HL-60 (cell line): ENCODE data around the gene ZFYVE26.

Experiments
- DNase-seq, 2 experiments: peaks; one replicate each; pipeline ENCODE4 v3.0.0-alpha.2; 2010 to 2020; ENCODE audit warnings: low read depth in 1 of 2, low spot score in 1 of 2
- H3K27ac ChIP-seq: fragments of 250-450 bp; sonication (Bioruptor Pico); replicated peaks from 2 replicates; pipeline ENCODE4 v1.5.1; 2020; ENCODE audit warnings: mild to moderate bottlenecking, moderate library complexity
- H3K27me3 ChIP-seq: fragments of 250-450 bp; sonication (Bioruptor Pico); 2 replicates; pipeline ENCODE4 v1.5.1; 2021; ENCODE audit warnings: mild to moderate bottlenecking, moderate library complexity; ENCODE audit not compliant: insufficient read depth, poor library complexity, severe bottlenecking
- H3K4me3 ChIP-seq: replicated peaks from 2 replicates; pipeline ENCODE4 v1.5.1; 2011; ENCODE audit warnings: mild to moderate bottlenecking, control low read depth, low read length; ENCODE audit not compliant: insufficient read depth
- GABPA ChIP-seq: IDR thresholded peaks from 2 replicates; pipeline ENCODE4 v1.6.1; 2012; ENCODE audit warnings: low read depth
- POLR2AphosphoS5 ChIP-seq: IDR thresholded peaks from 2 replicates; pipeline ENCODE4 v1.6.1; 2012; ENCODE audit warnings: low read depth
- REST ChIP-seq: IDR thresholded peaks from 2 replicates; pipeline ENCODE4 v1.6.1; 2012; ENCODE audit warnings: low read depth; ENCODE audit not compliant: insufficient replicate concordance
- SPI1 ChIP-seq: IDR thresholded peaks from 2 replicates; pipeline ENCODE4 v1.6.1; 2012; ENCODE audit warnings: low read depth, mild to moderate bottlenecking, borderline replicate concordance
- TF ChIP-seq, protein P1 (sequence below): IDR thresholded peaks from one replicate; pipeline ENCODE4 v1.5.1; 2011; ENCODE audit warnings: low read length, control low read depth, inconsistent platforms; ENCODE audit not compliant: insufficient read depth

ZFYVE26 gene

DNA sequence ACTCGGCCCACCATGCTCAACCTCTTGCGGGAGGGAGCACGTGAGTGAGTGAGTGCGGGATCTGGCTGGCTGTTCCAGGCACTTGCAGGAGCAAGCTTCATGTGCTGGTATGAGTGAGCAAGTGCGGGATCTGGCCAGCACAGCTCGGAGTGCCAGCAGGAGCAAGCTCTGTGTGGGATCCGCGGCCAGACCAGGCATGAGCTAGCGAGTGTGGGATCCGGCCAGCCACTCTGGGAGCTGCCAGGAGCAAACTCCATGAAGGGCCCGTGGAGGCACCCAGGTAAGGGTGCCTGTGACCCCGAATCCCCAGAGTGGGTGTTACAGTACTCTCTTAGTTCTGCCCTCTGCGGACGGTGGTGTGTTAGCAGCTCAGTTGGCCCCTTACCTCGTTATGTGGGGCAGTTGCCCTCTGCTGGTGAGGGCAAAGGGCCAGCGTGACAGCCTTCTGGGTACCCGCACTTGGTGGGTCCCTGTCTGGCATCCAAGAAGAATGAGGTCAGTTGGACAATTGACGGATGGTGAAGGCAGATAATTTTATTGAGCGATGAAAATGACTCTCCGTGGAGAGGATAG lies 41.5 kb upstream of the ZFYVE26 start:
- Histone ChIP-seq H3K4me3 (no peak overlapping the region), H3K27me3 (no peaks in the 10 kb centered on the region), H3K27ac (no peak overlapping the region)
- TF ChIP-seq SPI1 (no peak), REST (no peak), GABPA (no peak), POLR2AphosphoS5 (no peak)
- TF ChIP-seq, protein P1, sequence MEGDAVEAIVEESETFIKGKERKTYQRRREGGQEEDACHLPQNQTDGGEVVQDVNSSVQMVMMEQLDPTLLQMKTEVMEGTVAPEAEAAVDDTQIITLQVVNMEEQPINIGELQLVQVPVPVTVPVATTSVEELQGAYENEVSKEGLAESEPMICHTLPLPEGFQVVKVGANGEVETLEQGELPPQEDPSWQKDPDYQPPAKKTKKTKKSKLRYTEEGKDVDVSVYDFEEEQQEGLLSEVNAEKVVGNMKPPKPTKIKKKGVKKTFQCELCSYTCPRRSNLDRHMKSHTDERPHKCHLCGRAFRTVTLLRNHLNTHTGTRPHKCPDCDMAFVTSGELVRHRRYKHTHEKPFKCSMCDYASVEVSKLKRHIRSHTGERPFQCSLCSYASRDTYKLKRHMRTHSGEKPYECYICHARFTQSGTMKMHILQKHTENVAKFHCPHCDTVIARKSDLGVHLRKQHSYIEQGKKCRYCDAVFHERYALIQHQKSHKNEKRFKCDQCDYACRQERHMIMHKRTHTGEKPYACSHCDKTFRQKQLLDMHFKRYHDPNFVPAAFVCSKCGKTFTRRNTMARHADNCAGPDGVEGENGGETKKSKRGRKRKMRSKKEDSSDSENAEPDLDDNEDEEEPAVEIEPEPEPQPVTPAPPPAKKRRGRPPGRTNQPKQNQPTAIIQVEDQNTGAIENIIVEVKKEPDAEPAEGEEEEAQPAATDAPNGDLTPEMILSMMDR = no peak
- DNase-seq = no peak

- H3K4me3 ChIP-seq = no peak overlapping the region
- no peak for TF ChIP-seq GABPA
- TF ChIP-seq REST = no peak
- TF ChIP-seq SPI1 = no peak
- TF ChIP-seq, protein P1 = no peak
- no peak for TF ChIP-seq POLR2AphosphoS5
- no peak for DNase-seq
- no peaks in the 10 kb centered on the region for H3K27me3 ChIP-seq
- H3K27ac ChIP-seq = no peak overlapping the region
Observed at GRCh38 chr14:67856827-67857226, 40.4 kb upstream of the ZFYVE26 start.

DNA sequence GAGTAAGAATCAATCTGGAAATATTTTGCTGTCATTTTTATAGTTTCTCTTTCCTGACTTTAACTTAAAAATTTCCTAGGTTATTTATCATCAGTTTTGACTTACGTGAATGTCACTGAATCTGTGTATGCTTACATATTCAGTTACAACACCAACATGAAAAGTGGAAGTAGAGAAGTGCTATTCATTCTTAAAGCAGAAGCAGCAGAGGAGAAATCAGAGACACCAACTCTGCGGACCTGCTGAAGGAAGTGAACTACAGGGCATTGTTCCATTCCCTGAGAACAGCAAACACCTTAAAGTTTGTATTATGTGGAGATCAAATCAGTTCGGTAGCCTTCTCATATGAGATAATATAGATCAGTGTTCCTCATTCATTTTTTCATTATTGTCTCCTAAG lies 37.3 kb upstream of the ZFYVE26 start:
- no peaks in the 10 kb centered on the region for H3K27me3 ChIP-seq
- no peak overlapping the region for H3K27ac ChIP-seq
- peak; percentile 1 to 22 for DNase-seq
- TF ChIP-seq POLR2AphosphoS5 = no peak
- TF ChIP-seq SPI1 = peak; percentile 48; the same call in 1 of the 2 replicates
- no peak for TF ChIP-seq GABPA
- no peak overlapping the region for H3K4me3 ChIP-seq

DNA sequence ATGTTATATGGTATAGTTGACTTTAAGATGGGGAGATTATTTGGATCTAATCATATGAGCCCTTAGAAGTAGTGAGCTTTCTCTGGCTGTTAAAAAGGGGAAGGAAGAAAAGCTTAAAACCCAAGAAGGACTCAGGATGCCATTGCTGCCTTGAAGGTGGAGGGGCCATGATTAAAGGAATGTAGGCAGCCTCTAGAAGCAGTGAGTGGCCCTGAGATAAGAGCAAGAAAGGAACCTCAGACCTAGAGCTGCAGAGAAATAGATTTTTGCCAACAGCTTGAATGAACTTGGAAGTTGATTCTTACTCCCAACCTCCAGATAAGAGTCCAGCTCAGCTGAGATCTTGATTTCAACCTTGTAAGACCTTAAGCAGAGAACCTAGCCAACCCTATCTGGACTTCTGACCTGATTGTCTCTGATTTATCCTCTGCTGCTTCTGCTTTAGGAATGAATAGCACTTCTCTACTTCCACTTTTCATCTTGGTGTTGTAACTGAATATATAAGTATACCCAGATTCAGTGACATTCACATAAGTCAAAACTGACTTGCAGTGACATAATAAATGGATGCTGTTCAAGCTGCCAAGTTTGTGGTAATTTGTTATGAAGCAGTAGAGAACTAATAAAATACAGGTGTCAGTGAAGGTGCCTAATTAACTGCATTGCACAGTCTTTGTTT lies 36.7 kb upstream of the ZFYVE26 start:
- no peak overlapping the region for H3K27ac ChIP-seq
- H3K27me3 ChIP-seq = no peaks in the 10 kb centered on the region
- TF ChIP-seq REST (no peak), GABPA (no peak), SPI1 (no peak), POLR2AphosphoS5 (no peak)
- TF ChIP-seq, protein P1 = no peak
- no peak overlapping the region for H3K4me3 ChIP-seq
- DNase-seq = no peak
